Brain microvascular endothelial cell (primary cell): ENCODE results near the gene PKDREJ.

ENCODE experiments used
- DNase-seq: peaks from one replicate; pipeline ENCODE4 v3.0.0-alpha.2; 2020
- H3K27ac ChIP-seq: fragments of 250-450 bp; sonication (Bioruptor Pico); 2 replicates; pipeline ENCODE4 v1.5.1; 2020; ENCODE audit warnings: mild to moderate bottlenecking, moderate library complexity
- H3K27me3 ChIP-seq: fragments of 250-450 bp; sonication (Bioruptor Pico); replicated peaks from 2 replicates; pipeline ENCODE4 v1.5.1; 2020; ENCODE audit warnings: mild to moderate bottlenecking
- H3K36me3 ChIP-seq: fragments of 250-450 bp; sonication (Bioruptor Pico); replicated peaks from 2 replicates; pipeline ENCODE4 v1.5.1; 2020; ENCODE audit warnings: mild to moderate bottlenecking
- H3K4me3 ChIP-seq: 2 replicates; pipeline ENCODE4 v1.5.1; 2011; ENCODE audit warnings: low read depth, mild to moderate bottlenecking, control low read depth, low read length, moderate library complexity
- in situ Hi-C: cut with HindIII; loops from 2 replicates; pipeline ENCODE4 v1.10.0; 2017; ENCODE audit warnings: low sequenced_read_pairs, low pct_ligation_motif_present
- TF ChIP-seq, protein P1 (sequence below): IDR thresholded peaks from 2 replicates; pipeline ENCODE4 v1.5.1; 2011; ENCODE audit warnings: low read depth, mild to moderate bottlenecking, moderate library complexity, low read length, control low read depth, inconsistent platforms; ENCODE audit errors: missing control alignments

PKDREJ gene

DNA sequence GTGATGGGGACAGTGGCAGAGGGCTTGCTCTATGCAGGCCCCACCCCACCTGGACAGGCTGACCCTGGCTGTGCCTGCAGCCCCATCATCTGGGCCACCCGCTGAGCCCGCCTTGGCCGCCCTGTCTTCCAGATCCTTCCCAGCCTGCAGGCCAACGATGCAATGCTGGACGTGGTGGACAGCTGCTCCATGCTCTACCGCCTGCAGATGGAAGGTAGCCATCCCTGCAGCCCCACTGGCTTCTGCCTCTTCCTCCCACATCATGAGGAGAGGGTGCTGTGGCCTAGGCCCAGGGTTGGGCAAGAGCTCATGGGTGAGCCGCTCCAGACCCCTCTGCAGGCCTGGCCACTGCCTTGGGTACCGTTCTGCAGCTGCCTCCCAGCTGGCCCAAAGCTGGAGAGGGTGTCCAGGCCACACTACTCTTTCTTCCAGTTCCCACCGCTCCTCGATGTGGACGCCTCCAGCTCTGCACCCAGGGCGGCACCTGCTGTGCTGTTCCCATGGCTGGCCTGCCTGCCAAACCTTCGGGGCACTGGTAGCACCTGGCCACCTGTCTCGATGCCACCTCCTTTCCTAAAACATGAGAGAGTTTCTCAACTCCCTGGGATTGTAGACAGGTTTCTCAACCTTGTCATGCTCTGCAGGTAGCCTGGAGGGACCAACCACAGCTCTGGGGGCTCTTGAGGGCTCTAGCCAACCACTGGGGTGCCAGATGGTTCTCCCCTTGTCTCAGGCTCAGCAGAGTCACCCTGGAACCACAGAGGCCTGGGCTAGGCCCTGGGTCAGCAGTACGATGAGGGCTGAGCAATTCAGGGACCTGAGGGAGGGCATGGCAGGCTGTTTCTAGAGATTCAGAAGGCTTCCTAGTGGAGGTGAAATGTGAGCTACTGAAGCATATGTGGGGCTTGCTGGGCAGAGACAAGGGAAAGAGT lies 24.1 kb upstream of the PKDREJ start:
- no peak overlapping the region for H3K27ac ChIP-seq
- H3K27me3 ChIP-seq, result no peaks in the 10 kb centered on the region
- TF ChIP-seq, protein P1, sequence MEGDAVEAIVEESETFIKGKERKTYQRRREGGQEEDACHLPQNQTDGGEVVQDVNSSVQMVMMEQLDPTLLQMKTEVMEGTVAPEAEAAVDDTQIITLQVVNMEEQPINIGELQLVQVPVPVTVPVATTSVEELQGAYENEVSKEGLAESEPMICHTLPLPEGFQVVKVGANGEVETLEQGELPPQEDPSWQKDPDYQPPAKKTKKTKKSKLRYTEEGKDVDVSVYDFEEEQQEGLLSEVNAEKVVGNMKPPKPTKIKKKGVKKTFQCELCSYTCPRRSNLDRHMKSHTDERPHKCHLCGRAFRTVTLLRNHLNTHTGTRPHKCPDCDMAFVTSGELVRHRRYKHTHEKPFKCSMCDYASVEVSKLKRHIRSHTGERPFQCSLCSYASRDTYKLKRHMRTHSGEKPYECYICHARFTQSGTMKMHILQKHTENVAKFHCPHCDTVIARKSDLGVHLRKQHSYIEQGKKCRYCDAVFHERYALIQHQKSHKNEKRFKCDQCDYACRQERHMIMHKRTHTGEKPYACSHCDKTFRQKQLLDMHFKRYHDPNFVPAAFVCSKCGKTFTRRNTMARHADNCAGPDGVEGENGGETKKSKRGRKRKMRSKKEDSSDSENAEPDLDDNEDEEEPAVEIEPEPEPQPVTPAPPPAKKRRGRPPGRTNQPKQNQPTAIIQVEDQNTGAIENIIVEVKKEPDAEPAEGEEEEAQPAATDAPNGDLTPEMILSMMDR, result no peak
- H3K4me3 ChIP-seq, result no peak overlapping the region
- no peak for DNase-seq
- in situ Hi-C loops, result no loop called here
- peaks cover 21% of the 10 kb centered on the region for H3K36me3 ChIP-seq

DNA sequence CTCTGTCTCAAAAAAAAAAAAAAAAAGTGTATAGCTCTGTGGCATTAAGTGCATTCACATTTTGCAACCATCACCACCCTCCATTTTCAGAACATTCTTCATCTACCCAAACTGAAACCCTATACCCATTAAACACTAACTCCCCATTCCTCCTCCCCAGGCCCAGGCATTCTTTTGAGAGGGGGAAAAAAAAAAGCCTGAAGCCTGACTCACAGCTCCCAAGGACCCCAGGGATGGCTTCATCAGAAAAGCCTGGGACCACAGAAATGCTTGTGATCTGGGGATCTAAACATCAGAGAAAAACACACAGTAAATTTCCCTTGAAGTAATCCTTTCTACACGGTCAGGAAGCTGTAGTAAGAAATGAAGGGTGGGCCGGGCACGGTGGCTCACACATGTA lies 22.9 kb upstream of the PKDREJ start:
- TF ChIP-seq, protein P1, result no peak
- in situ Hi-C loops, result no loop called here
- Histone ChIP-seq H3K4me3 (no peak overlapping the region), H3K27ac (no peak overlapping the region), H3K27me3 (no peaks in the 10 kb centered on the region), H3K36me3 (peaks cover 29% of the 10 kb centered on the region)
- DNase-seq, result no peak

DNA sequence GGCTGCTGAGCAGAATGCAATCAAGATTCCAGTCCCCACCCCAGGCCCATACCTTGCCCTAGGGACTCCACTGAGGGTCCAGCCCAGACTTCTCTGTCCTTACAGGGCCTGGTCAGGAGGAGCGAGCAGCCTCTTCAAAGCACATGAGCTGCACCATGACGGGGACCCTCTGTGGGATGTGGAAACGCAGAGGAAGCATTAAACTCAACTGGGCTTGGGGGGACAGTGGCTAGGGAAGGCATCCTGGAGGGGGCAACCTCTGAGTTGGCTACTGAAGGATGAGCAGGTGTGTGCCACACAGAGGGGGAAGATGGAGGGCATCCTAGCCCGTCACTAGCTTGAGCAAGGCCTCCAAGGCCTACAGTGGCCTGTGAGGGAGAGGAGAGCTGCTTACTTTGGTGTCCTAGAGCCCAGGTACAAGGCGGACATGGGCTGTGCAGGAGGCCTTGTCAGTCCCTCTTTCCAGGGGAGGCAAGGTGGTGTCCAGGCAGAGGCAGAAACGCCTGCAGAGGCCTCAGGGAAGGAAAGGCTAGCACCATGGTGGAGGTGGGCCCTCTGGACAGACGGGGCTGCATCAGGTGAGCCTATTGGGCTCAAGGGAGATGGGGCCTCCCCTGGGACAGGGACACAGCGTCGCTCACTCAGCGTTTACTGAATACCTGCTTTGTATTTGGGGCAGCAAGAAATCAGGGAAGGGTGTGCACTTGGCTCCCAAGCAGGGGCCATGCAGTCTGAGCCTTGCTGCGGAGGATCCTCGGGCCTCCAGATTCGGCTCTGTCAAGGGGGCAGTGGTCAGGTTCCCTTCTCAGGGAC lies 18.9 kb upstream of the PKDREJ start:
- Histone ChIP-seq H3K27me3 (no peaks in the 10 kb centered on the region), H3K27ac (no peak overlapping the region), H3K4me3 (no peak overlapping the region), H3K36me3 (peaks cover 58% of the 10 kb centered on the region)
- no peak for DNase-seq
- TF ChIP-seq, protein P1, result no peak
- in situ Hi-C loops, result no loop called here

DNA sequence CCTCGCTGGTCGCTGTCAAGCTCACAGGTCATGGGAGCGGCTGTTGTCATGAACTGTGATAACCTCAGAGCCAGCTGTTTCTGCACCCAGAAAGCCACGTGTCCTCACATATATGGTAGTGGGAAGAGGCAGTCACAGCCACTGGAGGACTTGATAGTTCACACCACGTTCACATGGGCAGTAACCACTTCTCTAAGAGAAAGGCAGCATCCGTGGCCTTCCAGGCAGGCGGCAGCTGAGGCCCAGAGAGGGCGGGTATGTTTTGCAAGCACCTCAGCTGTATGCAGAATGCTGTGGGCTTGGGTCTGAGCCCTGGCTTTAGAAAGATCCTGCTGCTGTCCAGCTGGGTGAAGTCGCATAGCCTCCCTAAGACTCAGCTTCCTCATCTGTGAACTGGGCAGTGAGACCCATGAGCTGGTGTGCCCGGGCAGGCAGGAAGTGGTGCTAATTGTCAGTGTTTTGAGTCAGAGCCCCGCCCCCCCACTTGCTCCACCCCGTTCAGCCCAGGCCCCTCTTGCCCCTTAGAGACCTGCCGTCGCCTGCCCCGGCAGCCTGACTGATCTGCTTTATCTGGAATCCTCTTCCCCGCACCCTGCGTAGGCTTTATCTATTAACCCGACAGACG lies 18.0 kb upstream of the PKDREJ start:
- no peak for DNase-seq
- no peaks in the 10 kb centered on the region for H3K27me3 ChIP-seq

DNA sequence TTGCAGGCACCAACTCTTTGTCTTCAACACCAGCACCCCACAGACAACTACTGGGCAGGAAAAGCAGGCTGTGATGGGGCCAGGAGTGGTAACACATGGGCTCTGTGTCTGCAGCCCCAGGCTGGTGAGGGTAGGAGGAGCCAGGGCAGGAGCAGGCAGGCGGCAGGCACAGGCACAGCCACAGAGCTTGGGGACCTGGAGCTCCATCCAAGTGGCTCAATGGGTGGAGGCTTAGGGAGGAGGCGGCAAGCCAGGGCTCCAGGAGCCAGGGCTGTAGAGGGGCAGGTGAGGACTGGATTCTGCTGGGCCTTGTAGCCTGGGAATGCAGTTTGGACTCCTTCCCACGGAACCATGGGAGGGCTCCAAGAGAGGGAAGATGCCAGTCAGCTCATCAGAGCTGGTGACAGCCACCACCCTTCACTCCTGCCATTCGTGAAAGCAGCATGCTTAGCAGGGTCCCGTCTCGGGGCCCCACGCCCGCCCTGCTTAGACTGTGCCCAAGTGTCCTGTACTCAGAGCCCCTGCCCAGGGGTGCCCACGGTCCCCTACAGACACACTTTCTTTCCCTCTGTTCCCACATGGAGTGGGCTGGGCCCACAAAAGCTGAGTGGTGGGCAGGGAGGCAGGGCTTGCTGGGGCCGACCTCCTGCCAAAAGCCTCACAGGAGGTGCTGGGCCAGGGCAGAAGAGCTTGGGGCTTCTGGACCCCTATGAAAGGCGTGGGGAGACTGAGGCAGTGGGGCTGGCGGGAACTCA lies 17.1 kb upstream of the PKDREJ start:
- no peak overlapping the region for H3K4me3 ChIP-seq
- in situ Hi-C loops, result no loop called here
- no peak overlapping the region for H3K27ac ChIP-seq
- no peak for DNase-seq
- no peaks in the 10 kb centered on the region for H3K27me3 ChIP-seq
- TF ChIP-seq, protein P1, result no peak
- H3K36me3 ChIP-seq, result peaks cover 69% of the 10 kb centered on the region

More for the DNA sequence above, 18.0 kb upstream of the PKDREJ start:
- in situ Hi-C loops, result no loop called here
- no peak overlapping the region for H3K4me3 ChIP-seq
- no peak overlapping the region for H3K27ac ChIP-seq
- peaks cover 63% of the 10 kb centered on the region for H3K36me3 ChIP-seq
- TF ChIP-seq, protein P1, result no peak
